ENCODE results near the gene SNX15.

DNA sequence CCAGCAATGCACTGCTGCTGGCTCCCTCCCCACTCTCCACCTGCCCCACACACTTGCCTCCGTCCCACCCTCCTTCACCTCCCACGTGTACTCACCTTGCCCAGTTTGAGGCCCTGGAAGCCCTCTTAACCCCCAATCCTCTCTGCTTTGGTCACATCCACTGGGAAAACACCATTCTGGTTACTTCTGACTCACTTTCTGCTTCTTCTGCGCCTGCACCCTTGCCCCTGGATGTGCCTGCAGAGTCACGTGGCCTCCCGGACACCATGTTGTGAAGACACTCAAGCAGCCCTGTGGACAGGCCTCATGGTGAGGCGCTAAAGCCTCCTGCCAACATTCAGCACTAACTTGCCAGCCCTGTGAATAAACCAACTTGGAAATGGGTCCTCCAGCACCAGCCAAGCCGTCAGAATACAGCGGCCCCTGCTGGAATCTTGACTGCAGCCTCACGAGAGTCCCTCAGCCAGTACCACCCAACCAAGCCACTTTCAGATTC is 33.7 kb downstream of the SNX15 start:
- no peak for TF ChIP-seq POLR2A (IDR thresholded peaks at IDR 0.05)
- TF ChIP-seq, protein P1, sequence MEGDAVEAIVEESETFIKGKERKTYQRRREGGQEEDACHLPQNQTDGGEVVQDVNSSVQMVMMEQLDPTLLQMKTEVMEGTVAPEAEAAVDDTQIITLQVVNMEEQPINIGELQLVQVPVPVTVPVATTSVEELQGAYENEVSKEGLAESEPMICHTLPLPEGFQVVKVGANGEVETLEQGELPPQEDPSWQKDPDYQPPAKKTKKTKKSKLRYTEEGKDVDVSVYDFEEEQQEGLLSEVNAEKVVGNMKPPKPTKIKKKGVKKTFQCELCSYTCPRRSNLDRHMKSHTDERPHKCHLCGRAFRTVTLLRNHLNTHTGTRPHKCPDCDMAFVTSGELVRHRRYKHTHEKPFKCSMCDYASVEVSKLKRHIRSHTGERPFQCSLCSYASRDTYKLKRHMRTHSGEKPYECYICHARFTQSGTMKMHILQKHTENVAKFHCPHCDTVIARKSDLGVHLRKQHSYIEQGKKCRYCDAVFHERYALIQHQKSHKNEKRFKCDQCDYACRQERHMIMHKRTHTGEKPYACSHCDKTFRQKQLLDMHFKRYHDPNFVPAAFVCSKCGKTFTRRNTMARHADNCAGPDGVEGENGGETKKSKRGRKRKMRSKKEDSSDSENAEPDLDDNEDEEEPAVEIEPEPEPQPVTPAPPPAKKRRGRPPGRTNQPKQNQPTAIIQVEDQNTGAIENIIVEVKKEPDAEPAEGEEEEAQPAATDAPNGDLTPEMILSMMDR (IDR thresholded peaks at IDR 0.05 in 4 of 5, conservative IDR thresholded peaks at IDR 0.05 in 1 of 5): no peak

All from gastrocnemius medialis (tissue), 4 donors.